H1 (cell line): ENCODE results near the gene KLHL7. TPM values are rescaled to one million over a fixed set of nuclear protein-coding genes. Genes with fewer than 3 reads are reported as not detected.

Source experiments
- CTCF ChIP-seq, 3 experiments: IDR thresholded peaks; 1 replicate in 2 of 3; 2 replicates in 1 of 3; pipeline versions ENCODE4 v1.5.1 to v1.6.1; 2011; ENCODE audit warnings: low read length in 3 of 3, mild to moderate bottlenecking in 3 of 3, inconsistent platforms in 2 of 3, low read depth in 1 of 3, moderate library complexity in 1 of 3; ENCODE audit not compliant: insufficient read depth in 1 of 3; ENCODE audit errors: control extremely low read depth in 1 of 3
- polyA plus RNA-seq, 7 experiments: library from polyadenylated mRNA; depleted of rRNA in 3 of 7; stranded (reverse) in 5 of 7; unstranded in 2 of 7; fragments of >200 nt in 5 of 7; fragments of 200-250 nt in 2 of 7; gene quantifications; 1 replicate in 5 of 7; 2 replicates in 1 of 7; 4 replicates in 1 of 7; pipeline versions ENCODE4 v1.2.1 to v1.2.3, GENCODE V29; 2011 to 2013; ENCODE audit warnings: missing spikeins in 2 of 7, mixed read lengths in 2 of 7
- total RNA-seq: library from RNA; stranded (reverse); fragmentation: NEBNext Ultra II Directional; extraction: Animal tissue kit (Norgen Biotek cat#: 25700); gene quantifications from 2 replicates; pipeline ENCODE4 v1.2.1, GENCODE V29; 2021

KLHL7 gene
- total and polyA plus RNA-seq, 2 of the 8 experiments (the other 6 are each of a cell fraction or from before 2014, with no cell fraction given): 65.3 to 115 TPM

DNA sequence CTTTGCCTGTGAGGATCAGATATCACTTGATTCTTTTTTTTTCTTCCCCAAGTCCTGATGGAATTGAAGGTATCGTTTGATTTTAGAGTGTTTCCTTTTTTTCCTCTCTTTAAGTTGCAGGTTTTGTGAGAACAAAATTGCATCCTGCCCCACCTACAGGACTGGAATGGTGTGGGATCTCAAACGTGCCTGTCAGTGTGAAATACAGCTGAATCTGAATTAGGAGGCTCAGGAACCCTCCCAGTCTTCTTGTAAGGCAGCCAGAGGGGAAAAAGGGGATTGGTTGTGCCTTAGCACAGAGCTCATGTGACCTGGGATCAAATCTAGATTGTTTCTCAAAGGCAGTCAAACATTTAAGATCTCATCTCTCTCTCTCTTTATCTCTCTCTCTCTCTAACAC, 32.7 kb upstream of the KLHL7 start (continued):
- TF ChIP-seq CTCF (IDR thresholded peaks at IDR 0.05; ENCODE audit: control extremely low read depth in 1 of 3, insufficient read depth in 1 of 3, low read depth in 1 of 3, low read length in 3 of 3): peak in 1 of 3 experiments; percentile 13; a peak in 1 of 4 replicates
